ENCODE measurements around the gene TGM5. TPM values are rescaled to one million over a fixed set of nuclear protein-coding genes. Genes with fewer than 3 reads are reported as not detected.

TGM5 gene
- polyA plus RNA-seq, 4 donors, result 0.03 TPM; not detected in 3

GRCh38 chr15:43220991-43221403 is 45.7 kb downstream of the TGM5 start, which contains the start of gene EPB42:
EPB42 (minus strand) TSS chr15:43221018; CDS start chr15:43220825, 193 bp downstream.
- DNase-seq (ENCODE audit: low read depth in 4 of 4, low spot score in 3 of 4), result no peak

GRCh38 chr15:43219929-43220928 is 46.5 kb downstream of the TGM5 start:
- DNase-seq (ENCODE audit: low read depth in 4 of 4, low spot score in 3 of 4), result no peak

- DNase-seq (ENCODE audit: low read depth in 4 of 4, low spot score in 3 of 4), result no peak
These were observed 47.6 kb downstream of the TGM5 start for GRCh38 chr15:43218908-43219706.

- DNase-seq (ENCODE audit: low read depth in 4 of 4, low spot score in 3 of 4), result no peak
These were observed 50.8 kb downstream of the TGM5 start for GRCh38 chr15:43215961-43216360.

- no peak for DNase-seq (ENCODE audit: low read depth in 4 of 4, low spot score in 3 of 4)
These were observed 52.0 kb downstream of the TGM5 start for GRCh38 chr15:43214592-43215295.

GRCh38 chr15:43214169-43214568 is 52.6 kb downstream of the TGM5 start:
- no peak for DNase-seq (ENCODE audit: low read depth in 4 of 4, low spot score in 3 of 4)

- no peak for DNase-seq (ENCODE audit: low read depth in 4 of 4, low spot score in 3 of 4)
These were observed 53.3 kb downstream of the TGM5 start for GRCh38 chr15:43213466-43213865.

GRCh38 chr15:43212951-43213350 is 53.8 kb downstream of the TGM5 start:
- DNase-seq (ENCODE audit: low read depth in 4 of 4, low spot score in 3 of 4), result no peak

- no peak for DNase-seq (ENCODE audit: low read depth in 4 of 4, low spot score in 3 of 4)
These were observed 54.4 kb downstream of the TGM5 start for GRCh38 chr15:43212299-43212698.

- no peak for DNase-seq (ENCODE audit: low read depth in 4 of 4, low spot score in 3 of 4)
These were observed 55.4 kb downstream of the TGM5 start for GRCh38 chr15:43211224-43211735.

- DNase-seq (ENCODE audit: low read depth in 4 of 4, low spot score in 3 of 4), result no peak
These were observed 55.9 kb downstream of the TGM5 start for GRCh38 chr15:43210807-43211206.

- DNase-seq (ENCODE audit: low read depth in 4 of 4, low spot score in 3 of 4), result no peak
These were observed 56.5 kb downstream of the TGM5 start for GRCh38 chr15:43210172-43210745.

- no peak for DNase-seq (ENCODE audit: low read depth in 4 of 4, low spot score in 3 of 4)
These were observed 57.5 kb downstream of the TGM5 start for GRCh38 chr15:43209059-43209824.

GRCh38 chr15:43208052-43209002 is 58.4 kb downstream of the TGM5 start:
- no peak for DNase-seq (ENCODE audit: low read depth in 4 of 4, low spot score in 3 of 4)

GRCh38 chr15:43207024-43207423 is 59.7 kb downstream of the TGM5 start:
- no peak for DNase-seq (ENCODE audit: low read depth in 4 of 4, low spot score in 3 of 4)

GRCh38 chr15:43206054-43206453 is 60.7 kb downstream of the TGM5 start:
- DNase-seq (ENCODE audit: low read depth in 4 of 4, low spot score in 3 of 4), result no peak

- DNase-seq (ENCODE audit: low read depth in 4 of 4, low spot score in 3 of 4), result no peak
These were observed 62.5 kb downstream of the TGM5 start for GRCh38 chr15:43204016-43204901.

Measured in right renal pelvis (tissue), 4 donors.